Measurements from ENCODE around the gene BICRA. TPM values are rescaled to one million over a fixed set of nuclear protein-coding genes. Genes with fewer than 3 reads are reported as not detected.

The BICRA gene
- total RNA-seq, 2 experiments from 2014 or later = 4.4 to 16.0 TPM

DNA sequence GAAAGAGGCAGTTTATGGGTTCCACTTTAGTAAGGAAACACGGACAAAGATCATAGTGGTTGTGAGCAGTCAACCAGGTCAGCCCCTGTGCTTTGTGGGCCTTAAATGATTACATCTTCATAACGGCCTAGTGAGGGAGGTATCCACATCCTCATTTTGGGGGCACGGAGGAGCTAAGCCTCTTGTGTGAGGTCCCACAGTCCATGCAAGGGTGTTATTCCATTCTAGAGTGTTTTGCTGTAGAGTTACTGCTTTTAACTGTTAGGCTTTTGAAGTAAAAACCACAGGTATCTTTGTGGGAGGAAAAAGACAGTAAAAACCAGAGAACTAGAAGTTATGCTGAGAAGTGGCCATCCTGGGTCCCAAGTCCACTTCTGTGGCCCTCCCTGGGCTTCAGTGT lies 140.4 kb downstream of the BICRA start:
- Histone ChIP-seq H3K4me1 (ENCODE audit: insufficient read depth, low read length, poor library complexity, severe bottlenecking) (peaks cover 42% of the 10 kb centered on the region), H3K9me2 (ENCODE audit: insufficient read depth, low read length) (no peaks in the 10 kb centered on the region), H3K79me2 (ENCODE audit: insufficient read depth, low read depth, low read length) (peaks cover 35% of the 10 kb centered on the region), H4K20me1 (ENCODE audit: insufficient read depth, low read length) (no peaks in the 10 kb centered on the region), H3K9me3 (ENCODE audit: low read length) (no peaks in the 10 kb centered on the region), H3K36me3 (ENCODE audit: insufficient read depth, low read length) (peaks cover 76% of the 10 kb centered on the region), H2AFZ (ENCODE audit: low read length) (no peak overlapping the region), H3K27ac (ENCODE audit: low read depth, low read length, poor library complexity, severe bottlenecking) (peak overlapping the region; percentile 85), H3K4me3 (ENCODE audit: low read depth, low read length, poor library complexity, severe bottlenecking) (peak overlapping the region; percentile 48), H3K4me2 (ENCODE audit: low read length) (peak overlapping the region; percentile 66)
- intact Hi-C loops (cut with micrococcal nuclease; ENCODE audit: unreplicated experiment) = no loop called here
- TF ChIP-seq EZH2phosphoT487 (IDR thresholded peaks at IDR 0.05; ENCODE audit: borderline replicate concordance, low read depth, low read length) = no peak
- TF ChIP-seq, protein P1, sequence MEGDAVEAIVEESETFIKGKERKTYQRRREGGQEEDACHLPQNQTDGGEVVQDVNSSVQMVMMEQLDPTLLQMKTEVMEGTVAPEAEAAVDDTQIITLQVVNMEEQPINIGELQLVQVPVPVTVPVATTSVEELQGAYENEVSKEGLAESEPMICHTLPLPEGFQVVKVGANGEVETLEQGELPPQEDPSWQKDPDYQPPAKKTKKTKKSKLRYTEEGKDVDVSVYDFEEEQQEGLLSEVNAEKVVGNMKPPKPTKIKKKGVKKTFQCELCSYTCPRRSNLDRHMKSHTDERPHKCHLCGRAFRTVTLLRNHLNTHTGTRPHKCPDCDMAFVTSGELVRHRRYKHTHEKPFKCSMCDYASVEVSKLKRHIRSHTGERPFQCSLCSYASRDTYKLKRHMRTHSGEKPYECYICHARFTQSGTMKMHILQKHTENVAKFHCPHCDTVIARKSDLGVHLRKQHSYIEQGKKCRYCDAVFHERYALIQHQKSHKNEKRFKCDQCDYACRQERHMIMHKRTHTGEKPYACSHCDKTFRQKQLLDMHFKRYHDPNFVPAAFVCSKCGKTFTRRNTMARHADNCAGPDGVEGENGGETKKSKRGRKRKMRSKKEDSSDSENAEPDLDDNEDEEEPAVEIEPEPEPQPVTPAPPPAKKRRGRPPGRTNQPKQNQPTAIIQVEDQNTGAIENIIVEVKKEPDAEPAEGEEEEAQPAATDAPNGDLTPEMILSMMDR (conservative IDR thresholded peaks at IDR 0.05; ENCODE audit: low read length) = no peak
- POLR2A ChIA-PET = interaction anchor here (0.5 kb wide), 1 partner anchor 464 kb away, joined by 3 read pairs; no protein-coding TSS in a partner anchor
- no TSS peak for BruUV-seq (replicated peaks)
- DNase-seq (ENCODE audit: low spot score) = peak; percentile 81
- CTCF ChIA-PET (ENCODE audit: unreplicated experiment) = no interaction called here

DNA sequence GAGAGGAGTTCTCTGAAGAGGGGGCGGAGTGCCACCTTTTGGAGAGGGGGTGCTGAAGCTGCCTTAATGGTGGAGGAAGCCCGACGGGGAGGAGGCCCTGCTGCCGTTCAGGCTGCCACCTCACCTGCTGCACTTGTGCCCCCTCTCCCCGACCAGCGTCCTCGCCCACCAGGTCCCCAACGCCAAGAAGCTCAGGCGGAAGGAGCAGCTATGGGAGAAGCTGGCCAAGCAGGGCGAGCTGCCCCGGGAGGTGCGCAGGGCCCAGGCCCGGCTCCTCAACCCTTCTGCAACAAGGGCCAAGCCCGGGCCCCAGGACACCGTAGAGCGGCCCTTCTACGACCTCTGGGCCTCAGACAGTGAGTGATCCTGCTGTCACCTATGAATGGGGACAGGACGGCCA lies 141.8 kb downstream of the BICRA start:
- no TSS peak for BruUV-seq (replicated peaks)

More for the DNA sequence above, 141.8 kb downstream of the BICRA start:
- H3K27ac ChIP-seq (ENCODE audit: low read depth, low read length, poor library complexity, severe bottlenecking) = no peak overlapping the region
- H3K4me1 ChIP-seq (ENCODE audit: insufficient read depth, low read length, poor library complexity, severe bottlenecking) = peaks cover 36% of the 10 kb centered on the region
- DNase-seq (ENCODE audit: low spot score) = no peak
- no peaks in the 10 kb centered on the region for H3K9me3 ChIP-seq (ENCODE audit: low read length)
- no peaks in the 10 kb centered on the region for H4K20me1 ChIP-seq (ENCODE audit: insufficient read depth, low read length)
- no peak overlapping the region for H2AFZ ChIP-seq (ENCODE audit: low read length)
- peaks cover 90% of the 10 kb centered on the region for H3K36me3 ChIP-seq (ENCODE audit: insufficient read depth, low read length)
- H3K79me2 ChIP-seq (ENCODE audit: insufficient read depth, low read depth, low read length) = peaks cover 33% of the 10 kb centered on the region
- TF ChIP-seq, protein P1 (conservative IDR thresholded peaks at IDR 0.05; ENCODE audit: low read length) = no peak
- no peak for TF ChIP-seq EZH2phosphoT487 (IDR thresholded peaks at IDR 0.05; ENCODE audit: borderline replicate concordance, low read depth, low read length)
- H3K9me2 ChIP-seq (ENCODE audit: insufficient read depth, low read length) = no peaks in the 10 kb centered on the region
- no peak overlapping the region for H3K4me3 ChIP-seq (ENCODE audit: low read depth, low read length, poor library complexity, severe bottlenecking)
- no peak overlapping the region for H3K4me2 ChIP-seq (ENCODE audit: low read length)
- intact Hi-C loops (cut with micrococcal nuclease; ENCODE audit: unreplicated experiment) = no loop called here
- CTCF ChIA-PET (ENCODE audit: unreplicated experiment) = interaction anchor here (1.0 kb wide), 1 partner anchor 15 kb away, joined by 3 read pairs; no protein-coding TSS in a partner anchor
- POLR2A ChIA-PET = no interaction called here
